AG04449 (cell line): ENCODE data around the gene MISP.

Experiments
- CTCF ChIA-PET: fragments of 350-600 bp; formaldehyde crosslinking; extraction: SDS; loops from one replicate; lab custom pipeline; 2021; ENCODE audit warnings: antibody characterized with exemption; lab: Yijun Ruan, JAX
- POLR2A ChIA-PET: fragments of 400-600, 350-600 bp; formaldehyde crosslinking; extraction: SDS; loops from one replicate; lab custom pipeline; 2020; ENCODE audit warnings: antibody characterized with exemption, inconsistent platforms; lab: Yijun Ruan, JAX
- DNase-seq: peaks from one replicate; pipeline ENCODE4 v3.0.0-alpha.2; 2010; ENCODE audit warnings: low read depth, low spot score
- H3K4me3 ChIP-seq: 2 replicates; pipeline ENCODE4 v1.5.1; 2011; ENCODE audit warnings: low read depth, mild to moderate bottlenecking, control low read depth, low read length
- TF ChIP-seq, protein P1 (sequence below): IDR thresholded peaks from one replicate; pipeline ENCODE4 v1.5.1; 2011; ENCODE audit warnings: mild to moderate bottlenecking, moderate library complexity, low read length, control low read depth, inconsistent platforms; ENCODE audit not compliant: insufficient read depth; ENCODE audit errors: missing control alignments

The MISP gene

GRCh38 chr19:796692-797527, 46.0 kb downstream of the MISP start, which contains the start of gene PTBP1:
Gene PTBP1 (plus strand): TSS chr19:797452. CDS start chr19:797498, 46 bp downstream.
- H3K4me3 ChIP-seq, result peak within 1 kb of the TSS; percentile 87
- ChIA-PET POLR2A (interaction anchor here (0.7 to 1.1 kb wide), 5 partner anchors 11 to 104 kb away, joined by 3 to 7 read pairs (median 4); no protein-coding TSS in a partner anchor), CTCF (no interaction called here)
- peak; percentile 100 for DNase-seq
- TF ChIP-seq, protein P1, sequence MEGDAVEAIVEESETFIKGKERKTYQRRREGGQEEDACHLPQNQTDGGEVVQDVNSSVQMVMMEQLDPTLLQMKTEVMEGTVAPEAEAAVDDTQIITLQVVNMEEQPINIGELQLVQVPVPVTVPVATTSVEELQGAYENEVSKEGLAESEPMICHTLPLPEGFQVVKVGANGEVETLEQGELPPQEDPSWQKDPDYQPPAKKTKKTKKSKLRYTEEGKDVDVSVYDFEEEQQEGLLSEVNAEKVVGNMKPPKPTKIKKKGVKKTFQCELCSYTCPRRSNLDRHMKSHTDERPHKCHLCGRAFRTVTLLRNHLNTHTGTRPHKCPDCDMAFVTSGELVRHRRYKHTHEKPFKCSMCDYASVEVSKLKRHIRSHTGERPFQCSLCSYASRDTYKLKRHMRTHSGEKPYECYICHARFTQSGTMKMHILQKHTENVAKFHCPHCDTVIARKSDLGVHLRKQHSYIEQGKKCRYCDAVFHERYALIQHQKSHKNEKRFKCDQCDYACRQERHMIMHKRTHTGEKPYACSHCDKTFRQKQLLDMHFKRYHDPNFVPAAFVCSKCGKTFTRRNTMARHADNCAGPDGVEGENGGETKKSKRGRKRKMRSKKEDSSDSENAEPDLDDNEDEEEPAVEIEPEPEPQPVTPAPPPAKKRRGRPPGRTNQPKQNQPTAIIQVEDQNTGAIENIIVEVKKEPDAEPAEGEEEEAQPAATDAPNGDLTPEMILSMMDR, result no peak

GRCh38 chr19:797528-798414, 46.9 kb downstream of the MISP start:
- CTCF ChIA-PET, result interaction anchor here (2.9 kb wide), 1 partner anchor 28 kb away, joined by 17 read pairs; no protein-coding TSS in a partner anchor
- TF ChIP-seq, protein P1, result no peak

DNA sequence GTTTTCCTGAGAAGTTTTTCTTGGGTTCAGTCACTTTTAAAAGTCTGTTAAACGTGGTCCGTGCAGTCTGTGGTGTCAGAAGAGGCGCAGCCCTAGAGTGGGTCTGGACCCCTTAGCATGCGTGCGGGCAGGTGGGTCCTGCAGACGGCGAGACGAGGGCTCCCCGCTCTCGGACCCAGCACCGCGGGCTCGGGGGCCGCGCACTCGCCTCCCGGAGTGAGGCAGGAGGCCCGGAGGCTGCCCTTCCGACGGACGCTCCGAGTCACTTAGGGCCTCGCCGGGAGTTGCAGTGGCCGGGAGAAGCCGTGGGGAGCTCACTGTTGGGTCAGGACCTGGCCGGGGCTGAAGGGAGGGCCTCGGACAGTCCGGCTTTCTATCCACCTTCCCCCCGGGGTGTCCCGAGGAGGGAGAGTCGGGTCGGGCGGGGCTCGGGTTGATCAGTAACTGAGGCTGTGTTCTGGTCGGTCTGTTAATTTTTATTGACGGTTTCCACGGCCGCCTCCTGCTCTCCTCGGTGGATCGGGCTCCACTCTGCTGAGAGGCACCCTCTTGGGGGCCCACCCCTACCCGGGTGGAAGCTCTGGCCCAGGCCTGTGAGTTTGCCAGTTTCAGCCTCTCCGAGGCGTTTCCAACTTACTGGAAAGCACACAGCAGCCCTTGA, 47.6 kb downstream of the MISP start:
- no peak for DNase-seq
- H3K4me3 ChIP-seq, result peak overlapping the region; percentile 87
- CTCF ChIA-PET, result interaction anchor here (0.6 to 2.9 kb wide), 4 partner anchors 13 to 160 kb away, joined by 3 to 17 read pairs (median 3); no protein-coding TSS in a partner anchor
- TF ChIP-seq, protein P1, result no peak
- POLR2A ChIA-PET, result interaction anchor here (0.6 to 1.6 kb wide), 5 partner anchors 10 to 1663 kb away, joined by 3 to 4 read pairs (median 4); no protein-coding TSS in a partner anchor

More at GRCh38 chr19:797528-798414, 46.9 kb downstream of the MISP start:
- peak overlapping the region; percentile 87 for H3K4me3 ChIP-seq
- peak; percentile 21 for DNase-seq
- POLR2A ChIA-PET, result interaction anchor here (0.7 to 1.5 kb wide), 4 partner anchors 45 to 104 kb away, joined by 4 read pairs; no protein-coding TSS in a partner anchor

DNA sequence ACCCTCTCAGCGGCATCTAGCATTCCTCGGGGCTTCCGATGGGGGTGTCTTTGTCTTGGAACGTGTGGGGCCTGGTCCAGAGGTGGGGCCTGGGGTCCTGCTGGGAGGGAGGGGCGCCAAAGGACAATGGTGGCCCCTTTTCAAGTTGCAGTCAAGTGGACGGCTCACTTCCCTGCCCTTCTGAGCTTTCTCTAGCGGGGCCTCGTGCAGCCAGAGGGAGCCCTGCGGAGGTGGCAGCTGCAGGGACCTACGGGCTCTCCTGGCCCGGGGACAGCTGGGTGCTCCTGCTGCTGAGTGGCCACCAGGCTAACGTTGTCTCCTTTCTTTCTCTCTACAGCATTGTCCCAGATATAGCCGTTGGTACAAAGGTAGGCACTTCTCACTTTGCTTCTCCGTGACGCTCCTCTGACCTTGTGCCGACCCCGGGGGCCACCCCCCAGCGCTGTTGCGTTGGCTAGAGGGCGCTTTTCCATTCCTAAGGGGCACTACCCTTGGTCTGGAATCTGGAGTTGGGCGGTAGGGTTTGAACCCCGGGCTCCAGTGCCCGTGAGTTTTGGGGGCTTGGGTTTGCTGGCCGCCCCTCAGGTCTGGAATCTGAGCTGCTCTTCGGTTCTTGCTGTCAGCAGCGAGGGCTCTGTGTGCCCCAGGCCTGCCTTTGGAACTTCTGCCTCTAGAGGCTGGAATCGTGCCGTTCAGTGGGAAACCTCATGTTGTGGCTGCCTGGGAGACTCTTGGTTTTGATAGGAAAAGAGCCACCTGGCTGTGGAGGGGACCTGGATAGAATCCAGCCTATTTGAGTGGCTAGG, 48.4 kb downstream of the MISP start:
- DNase-seq, result no peak
- POLR2A ChIA-PET, result interaction anchor here (0.6 to 1.6 kb wide), 3 partner anchors 9 to 1663 kb away, joined by 3 to 4 read pairs (median 4); no protein-coding TSS in a partner anchor
- CTCF ChIA-PET, result interaction anchor here (0.6 to 2.9 kb wide), 6 partner anchors 12 to 161 kb away, joined by 3 to 17 read pairs (median 4); no protein-coding TSS in a partner anchor
- peak overlapping the region; percentile 87 for H3K4me3 ChIP-seq
- TF ChIP-seq, protein P1, result peak; percentile 19
